Fibroblast of lung (primary cell): ENCODE measurements around the gene ARMC9.

Experiments used
- CTCF ChIP-seq, 2 donors: IDR thresholded peaks in 1 of 2; conservative IDR thresholded peaks in 1 of 2; 1 replicate in 1 of 2; 2 replicates in 1 of 2; pipeline ENCODE4 v1.5.1; 2011 to 2012; ENCODE audit warnings: low read length in 2 of 2, control low read depth in 1 of 2, inconsistent platforms in 1 of 2, low read depth in 1 of 2, mild to moderate bottlenecking in 1 of 2
- EZH2 ChIP-seq: IDR thresholded peaks from 2 replicates; pipeline ENCODE4 v1.5.1; 2012; ENCODE audit warnings: low read length, control low read depth, mild to moderate bottlenecking; ENCODE audit errors: missing control alignments

GRCh38 chr2:231170055-231170454, 28.4 kb upstream of the ARMC9 start:
- no peak for TF ChIP-seq CTCF (conservative IDR thresholded peaks at IDR 0.05 in 1 of 2, IDR thresholded peaks at IDR 0.05 in 1 of 2; ENCODE audit: low read depth in 1 of 2, low read length in 2 of 2)
- no peak for TF ChIP-seq EZH2
